A549 (cell line): ENCODE results near the gene LRRC28. TPM values are rescaled to one million over a fixed set of nuclear protein-coding genes. Genes with fewer than 3 reads are reported as not detected.
A peak's percentile ranks its signal among the peaks of the same experiment; 100 is the strongest.

Experiments used
- ATAC-seq, 2 experiments: fragments of 200-7000 bp in 1 of 2; fragments of >200 bp in 1 of 2; cut with Nextera tagmentation in 1 of 2; cut with Tn5 transposase in 1 of 2; 3 replicates each; pipeline versions ENCODE4 v1.8.0 to v1.9.1; 2018 to 2020; ENCODE audit warnings: mild to moderate bottlenecking in 1 of 2, moderate library complexity in 1 of 2
- CTCF ChIA-PET: fragments of 300-600 bp; sonication (Branson Sonifier 250); formaldehyde crosslinking; extraction: SDS; loops from one replicate; lab custom pipeline; 2021; ENCODE audit warnings: antibody characterized with exemption, inconsistent platforms; lab: Yijun Ruan, JAX
- POLR2A ChIA-PET: fragments of 350-600 bp; formaldehyde crosslinking; extraction: SDS; loops from one replicate; lab custom pipeline; 2021; ENCODE audit warnings: antibody characterized with exemption, inconsistent platforms; lab: Yijun Ruan, JAX
- DNase-seq, 2 experiments: peaks; one replicate each; pipeline versions ENCODE4 v3.0.0 to v3.0.0-alpha.2; 2011 to 2016; ENCODE audit warnings: low read depth in 1 of 2, low spot score in 1 of 2
- FAIRE-seq: peaks from 2 replicates; lab custom pipeline; 2011; peaks lifted over from hg19 to GRCh38; lab: Jason Lieb, UNC
- H3K27ac ChIP-seq, 2 experiments: fragments of >200 bp; sonication (Bioruptor Twin); formaldehyde crosslinking; 3 replicates each; pipeline ENCODE4 v1.5.1; 2016 to 2017
- H3K4me1 ChIP-seq: fragments of >200 bp; sonication (Bioruptor Twin); formaldehyde crosslinking; 3 replicates; pipeline ENCODE4 v1.6.1; 2016
- H3K4me2 ChIP-seq: fragments of >200 bp; sonication (Bioruptor Twin); formaldehyde crosslinking; 3 replicates; pipeline ENCODE4 v1.6.1; 2016
- H3K4me3 ChIP-seq: fragments of >200 bp; sonication (Bioruptor Twin); formaldehyde crosslinking; 3 replicates; pipeline ENCODE4 v1.5.1; 2016
- H3K9me3 ChIP-seq: fragments of >200 bp; sonication (Bioruptor Twin); formaldehyde crosslinking; 3 replicates; pipeline ENCODE4 v1.6.1; 2016
- BCL3 ChIP-seq: fragments of >200 bp; sonication (Bioruptor Twin); formaldehyde crosslinking; IDR thresholded peaks from 3 replicates; pipeline ENCODE4 v1.6.1; 2016
- CEBPB ChIP-seq, 2 experiments: fragments of >200 bp in 1 of 2; sonication (Bioruptor Twin) in 1 of 2; formaldehyde crosslinking in 1 of 2; IDR thresholded peaks; 2 replicates each; pipeline ENCODE4 v1.6.1; 2012 to 2016
- CTCF ChIP-seq: fragments of >200 bp; sonication (Bioruptor Twin); formaldehyde crosslinking; IDR thresholded peaks from 3 replicates; pipeline ENCODE4 v1.5.1; 2016
- E2F6 ChIP-seq: IDR thresholded peaks from 2 replicates; pipeline ENCODE4 v1.6.1; 2012; ENCODE audit warnings: low read depth, borderline replicate concordance
- FOSB ChIP-seq: fragments of 250-450 bp; sonication (Bioruptor Pico); IDR thresholded peaks from 2 replicates; pipeline ENCODE4 v1.5.0; 2020; ENCODE audit warnings: mild to moderate bottlenecking, moderate library complexity
- HOXB13 ChIP-seq: fragments of 250-450 bp; sonication (Bioruptor Pico); IDR thresholded peaks from 2 replicates; pipeline ENCODE4 v1.5.0; 2020; ENCODE audit warnings: low read depth, mild to moderate bottlenecking, moderate library complexity
- JUN ChIP-seq, 2 experiments: fragments of >200 bp; sonication (Bioruptor Twin); formaldehyde crosslinking; IDR thresholded peaks; 2 replicates in 1 of 2; 3 replicates in 1 of 2; pipeline ENCODE4 v1.6.1; 2016 to 2017
- JUNB ChIP-seq: fragments of >200 bp; sonication (Bioruptor Twin); formaldehyde crosslinking; IDR thresholded peaks from 2 replicates; pipeline ENCODE4 v1.6.1; 2016
- KDM5A ChIP-seq: fragments of 200-600 bp; sonication (generic); IDR thresholded peaks from 2 replicates; pipeline ENCODE4 v1.6.1; 2016; ENCODE audit warnings: antibody characterized with exemption, mild to moderate bottlenecking
- MAX ChIP-seq: IDR thresholded peaks from 2 replicates; pipeline ENCODE4 v1.6.1; 2012
- MAZ ChIP-seq: fragments of 150-350 bp; IDR thresholded peaks from 2 replicates; pipeline ENCODE4 v1.6.1; 2014; ENCODE audit warnings: antibody characterized with exemption, low read depth, low read length, borderline replicate concordance
- MYC ChIP-seq: IDR thresholded peaks from 2 replicates; pipeline ENCODE4 v1.6.1; 2012; ENCODE audit warnings: mild to moderate bottlenecking, inconsistent platforms, low read length, improper control_type of control experiment, borderline replicate concordance
- NFE2L2 ChIP-seq: fragments of 150-350 bp; conservative IDR thresholded peaks from 2 replicates; pipeline ENCODE4 v1.6.1; 2014; ENCODE audit warnings: low read length
- NR3C1 ChIP-seq: fragments of >200 bp; sonication (Bioruptor Twin); formaldehyde crosslinking; IDR thresholded peaks from 3 replicates; pipeline ENCODE4 v1.6.1; 2017
- RARB ChIP-seq: fragments of 250-450 bp; sonication (Bioruptor Pico); IDR thresholded peaks from 2 replicates; pipeline ENCODE4 v1.8.0; 2021; ENCODE audit warnings: mild to moderate bottlenecking, moderate library complexity
- RCOR1 ChIP-seq: fragments of 150-350 bp; IDR thresholded peaks from 2 replicates; pipeline ENCODE4 v1.6.1; 2014; ENCODE audit warnings: antibody characterized with exemption, low read length, low read depth
- SMC3 ChIP-seq: fragments of >200 bp; sonication (Bioruptor Twin); formaldehyde crosslinking; IDR thresholded peaks from 3 replicates; pipeline ENCODE4 v1.6.1; 2018; ENCODE audit warnings: inconsistent platforms
- ZSCAN20 ChIP-seq: fragments of 250-450 bp; sonication (Bioruptor Pico); IDR thresholded peaks from 2 replicates; pipeline ENCODE4 v1.8.0; 2022; ENCODE audit warnings: mild to moderate bottlenecking, moderate library complexity
- WGBS: methylation state at CpG from one replicate; pipeline ENCODE4 v1.1.6; 2017; ENCODE audit errors: missing lambda C conversion rate; 5-methylcytosine and 5-hydroxymethylcytosine counted together
- polyA plus RNA-seq, 4 experiments: library from polyadenylated mRNA; depleted of rRNA in 3 of 4; stranded (reverse); fragments of >200 nt; fragmentation: RNase III in 1 of 4; extraction: RNeasy Plus Mini Kit Qiagen cat#74134 plus additional on column Dnase treatment in 1 of 4; gene quantifications; 2 replicates in 3 of 4; 3 replicates in 1 of 4; pipeline ENCODE4 v1.2.3, GENCODE V29; 2011 to 2017

The LRRC28 gene
- polyA plus RNA-seq, 2 of the 4 experiments (the other 2 are of a cell fraction), result 19.6 to 62.4 TPM

- H3K27ac ChIP-seq, result peak overlapping the region; percentile 87 to 91
- ChIA-PET CTCF (no interaction called here), POLR2A (no interaction called here)
- peak overlapping the region; percentile 33 for H3K4me2 ChIP-seq
- peaks cover 9% of the 10 kb centered on the region for H3K9me3 ChIP-seq
- TF ChIP-seq NFE2L2, result no peak
- no peak for TF ChIP-seq CTCF
- no peak for TF ChIP-seq FOSB (CRISPR knock-in tag)
- TF ChIP-seq ZSCAN20 (CRISPR knock-in tag), result no peak
- TF ChIP-seq NR3C1, result no peak
- TF ChIP-seq JUNB, result no peak
- TF ChIP-seq JUN (IDR thresholded peaks at IDR 0.05), result no peak
- TF ChIP-seq MAZ, result no peak
- TF ChIP-seq KDM5A, result no peak
- TF ChIP-seq CEBPB (IDR thresholded peaks at IDR 0.05), result no peak
- no peak for TF ChIP-seq SMC3
- TF ChIP-seq MYC, result no peak
- no peak for TF ChIP-seq RCOR1
- TF ChIP-seq RARB (CRISPR knock-in tag), result no peak
- no peak for TF ChIP-seq BCL3
- no peak overlapping the region for H3K4me3 ChIP-seq
- peaks cover 60% of the 10 kb centered on the region for H3K4me1 ChIP-seq
- no peak for DNase-seq
- 80% methylated on average over 1 of the region's 1 CpG for WGBS
- no peak for ATAC-seq
- no peak for FAIRE-seq
Measured at GRCh38 chr15:99321468-99321867, 70.2 kb downstream of the LRRC28 start.

- DNase-seq, result peak in 1 of 2 experiments; percentile 45
- peak overlapping the region; percentile 87 to 91 for H3K27ac ChIP-seq
Measured at GRCh38 chr15:99322643-99323405, 71.5 kb downstream of the LRRC28 start.

More at GRCh38 chr15:99322643-99323405, 71.5 kb downstream of the LRRC28 start:
- Histone ChIP-seq H3K4me2 (peak overlapping the region; percentile 59), H3K4me1 (peaks cover 68% of the 10 kb centered on the region), H3K9me3 (peaks cover 9% of the 10 kb centered on the region), H3K4me3 (no peak overlapping the region)
- TF ChIP-seq ZSCAN20 (CRISPR knock-in tag) (no peak), MAX (peak; percentile 37), JUNB (no peak; the same call in 1 of the 2 replicates), E2F6 (peak; percentile 31; the same call in 1 of the 2 replicates), HOXB13 (no peak)
- FAIRE-seq (peak; percentile 87), ATAC-seq (peak in 1 of 2 experiments; percentile 9; a peak in 1 of 6 replicates)
- 38% methylated on average over 2 of the region's 2 CpGs for whole genome bisulfite sequencing
- ChIA-PET CTCF (interaction anchor here (1.0 to 1.5 kb wide), 2 partner anchors 13 to 36 kb away, joined by 3 to 4 read pairs; no protein-coding TSS in a partner anchor), POLR2A (no interaction called here)
